Erythroblast (primary cell): ENCODE results near the gene NEURL3.

Experiments used
- DNase-seq, 2 experiments: peaks; one replicate each; lab custom pipeline; 2025; lab: John Stamatoyannopoulos, UW
- GATA1 ChIP-seq: IDR thresholded peaks from 2 replicates; pipeline ENCODE4 v1.6.1; 2011; ENCODE audit warnings: low read depth, mild to moderate bottlenecking, control low read depth, low read length, moderate library complexity
- POLR2A ChIP-seq: IDR thresholded peaks from 2 replicates; pipeline ENCODE4 v1.6.1; 2011; ENCODE audit warnings: mild to moderate bottlenecking, low read length

The NEURL3 gene

DNA sequence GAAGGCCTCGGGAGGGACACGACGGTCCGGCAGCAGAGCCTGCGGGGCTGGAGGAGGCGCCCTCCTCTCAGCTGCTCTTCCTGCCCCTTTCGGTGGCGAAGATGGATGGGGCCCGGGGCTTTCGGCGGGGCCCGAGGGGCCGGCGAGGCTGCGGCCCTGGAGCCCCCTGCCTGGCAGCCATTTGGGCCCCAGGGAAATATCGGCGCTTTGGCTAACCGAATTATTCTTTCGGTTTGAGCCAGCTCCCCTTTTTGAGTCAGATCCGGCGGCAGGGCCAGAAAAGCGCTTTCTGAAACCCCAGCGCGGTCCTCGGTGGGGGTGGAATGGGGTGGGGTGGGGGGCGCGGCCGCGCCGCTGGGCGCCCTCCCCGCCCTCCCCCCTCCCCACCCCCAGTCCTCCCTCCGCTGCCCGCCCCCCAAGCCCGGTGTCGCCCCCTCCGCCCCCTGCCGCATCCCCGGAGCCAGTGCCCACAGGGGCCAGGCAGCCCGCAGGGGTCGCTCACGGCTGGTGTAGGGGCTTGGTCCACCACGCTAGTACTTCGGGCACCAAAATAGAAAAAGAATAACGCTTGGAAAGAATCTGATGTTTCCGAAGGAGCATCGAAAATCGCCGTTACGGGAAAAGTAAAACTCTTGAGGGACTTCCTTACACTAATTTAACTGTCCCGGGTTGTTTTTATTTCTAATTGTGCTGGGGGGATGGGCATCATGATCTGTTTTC is 22.3 kb upstream of the NEURL3 start:
- no peak for TF ChIP-seq GATA1
- no peak for TF ChIP-seq POLR2A
- peak in 1 of 2 experiments; percentile 57 for DNase-seq

DNA sequence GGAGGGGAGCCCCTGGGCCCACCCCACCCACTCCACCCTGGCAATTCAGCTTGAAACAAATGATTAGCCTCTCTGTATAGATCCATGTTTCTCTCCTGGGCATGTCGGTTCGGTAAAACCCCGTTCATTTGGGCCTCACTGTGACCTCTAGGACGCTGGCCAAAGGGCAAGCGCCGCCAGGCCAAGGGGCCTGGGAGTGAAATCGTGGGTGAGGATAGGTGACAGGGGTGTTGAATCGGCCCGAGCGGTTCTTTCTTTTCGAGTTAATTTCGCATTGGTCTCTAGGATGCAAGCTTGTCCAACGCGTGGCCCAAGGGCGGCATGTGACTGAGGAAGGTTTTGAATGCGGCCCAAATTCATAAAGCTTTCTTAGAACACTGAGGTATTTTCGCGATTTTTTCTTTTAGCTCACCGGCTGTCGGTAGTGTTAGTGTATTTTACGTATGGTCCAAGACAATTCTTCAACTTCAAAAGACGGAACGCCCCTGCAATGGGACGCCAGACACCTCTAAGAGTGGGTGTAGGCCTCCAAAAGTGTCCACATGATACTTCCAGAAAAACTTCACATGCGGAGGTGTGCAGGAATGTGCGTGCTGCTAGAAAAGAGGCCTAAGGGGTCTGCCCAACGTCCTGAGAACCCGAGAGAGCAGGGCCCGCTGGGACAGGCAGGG is 21.6 kb upstream of the NEURL3 start:
- DNase-seq, result no peak
- TF ChIP-seq GATA1, result no peak
- no peak for TF ChIP-seq POLR2A

DNA sequence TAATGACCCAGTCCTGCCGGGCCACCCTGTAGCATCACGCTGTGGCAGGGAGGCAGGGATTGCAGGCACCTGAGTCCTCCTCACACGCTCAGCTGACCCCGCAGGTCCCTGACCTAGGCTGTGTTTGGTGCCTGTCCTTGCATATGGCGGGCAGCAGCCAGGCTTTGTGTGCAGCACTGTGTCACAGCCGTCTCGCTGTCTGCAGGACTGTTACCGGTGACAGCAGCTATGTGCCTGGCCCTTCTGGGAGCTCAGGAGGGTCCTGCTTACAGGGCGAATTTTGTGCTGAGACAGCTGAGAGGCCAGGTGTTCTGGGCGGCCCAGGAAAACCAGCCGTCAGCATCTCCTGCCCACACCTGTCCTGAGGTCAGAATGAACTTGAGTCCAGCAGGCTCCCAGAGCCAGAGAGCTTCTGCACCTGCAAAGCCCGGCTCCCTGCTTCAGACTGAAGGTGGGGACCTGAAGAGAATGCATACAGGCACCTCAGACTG is 21.0 kb upstream of the NEURL3 start:
- no peak for DNase-seq
- TF ChIP-seq POLR2A, result no peak
- no peak for TF ChIP-seq GATA1

DNA sequence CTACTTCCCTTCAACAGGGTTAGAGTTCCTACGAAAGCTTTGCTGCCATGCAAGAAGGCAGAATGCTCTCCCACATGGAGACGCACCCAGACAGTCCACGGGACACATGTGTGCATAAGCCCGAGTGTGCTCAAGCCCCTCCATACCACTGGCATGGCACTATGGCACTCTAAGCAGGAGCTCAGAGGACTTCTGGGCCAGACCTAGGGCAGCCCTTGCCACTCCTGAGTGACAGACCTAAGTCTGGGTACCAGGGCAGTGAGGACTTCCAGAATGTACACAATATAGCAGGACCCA is 20.0 kb upstream of the NEURL3 start:
- no peak for DNase-seq
- TF ChIP-seq GATA1 (no peak), POLR2A (no peak)

DNA sequence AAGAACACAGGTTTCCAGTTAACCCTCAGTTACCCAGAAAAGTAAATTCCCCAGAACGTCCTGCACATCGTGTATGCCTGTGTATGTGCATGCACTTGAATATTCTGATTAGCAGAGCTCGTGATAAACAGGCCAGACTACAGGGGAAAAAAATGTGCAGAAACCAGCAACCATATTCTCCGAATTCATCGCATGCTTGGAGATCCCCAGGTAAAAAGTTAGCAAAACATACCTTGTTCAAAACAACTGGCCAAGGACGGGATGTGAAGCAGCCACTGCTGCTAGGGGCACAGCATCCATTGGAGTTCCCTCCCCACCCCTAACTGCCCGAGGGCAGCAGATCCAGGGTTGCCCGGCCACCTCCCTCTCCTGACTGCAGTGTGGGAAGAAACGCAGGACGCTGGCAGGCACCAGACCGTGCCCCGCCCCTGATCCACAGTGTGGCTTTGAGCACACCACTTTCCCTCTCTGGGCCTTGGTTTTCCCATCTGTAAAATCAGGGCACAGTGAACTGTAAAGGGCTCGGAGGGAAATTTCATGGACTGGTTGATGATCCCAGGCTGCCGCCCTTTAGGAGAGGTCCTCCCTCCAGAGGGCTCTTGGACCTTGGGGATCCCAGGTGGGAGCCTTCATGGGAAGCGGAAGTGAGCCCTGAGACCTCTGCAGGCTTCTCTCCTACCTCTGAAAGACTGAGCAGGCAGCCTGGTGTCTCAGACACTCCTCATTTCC is 19.5 kb upstream of the NEURL3 start:
- TF ChIP-seq POLR2A (no peak), GATA1 (no peak)
- DNase-seq, result no peak

GRCh38 chr2:96523659-96524481 is 18.7 kb upstream of the NEURL3 start:
- TF ChIP-seq POLR2A, result no peak
- DNase-seq, result no peak

- TF ChIP-seq POLR2A (no peak), GATA1 (no peak)
- DNase-seq, result no peak
These were observed 17.4 kb upstream of the NEURL3 start for GRCh38 chr2:96522304-96523203.

- TF ChIP-seq POLR2A (no peak), GATA1 (no peak)
- DNase-seq, result no peak
These were observed 16.1 kb upstream of the NEURL3 start for GRCh38 chr2:96521219-96521618.

GRCh38 chr2:96520697-96521096 is 15.5 kb upstream of the NEURL3 start:
- no peak for DNase-seq
- no peak for TF ChIP-seq POLR2A
- no peak for TF ChIP-seq GATA1

- DNase-seq, result no peak
- TF ChIP-seq GATA1 (no peak), POLR2A (no peak)
These were observed 15.1 kb upstream of the NEURL3 start for GRCh38 chr2:96520231-96520630.

GRCh38 chr2:96517079-96517478 is 11.9 kb upstream of the NEURL3 start:
- TF ChIP-seq POLR2A (no peak), GATA1 (no peak)
- no peak for DNase-seq

- no peak for DNase-seq
- TF ChIP-seq GATA1, result no peak
These were observed 9.4 kb upstream of the NEURL3 start for GRCh38 chr2:96514521-96514920.

GRCh38 chr2:96512341-96512740 is 7.2 kb upstream of the NEURL3 start:
- TF ChIP-seq POLR2A (no peak), GATA1 (no peak)
- DNase-seq, result no peak
